ENCODE results near the gene IFT80. TPM values are rescaled to one million over a fixed set of nuclear protein-coding genes. Genes with fewer than 3 reads are reported as not detected.

Gene IFT80
- total RNA-seq, 4 donors from 2014 or later = 43.8 to 111 (median 51.0) TPM

GRCh38 chr3:160218136-160218535, 180.9 kb downstream of the IFT80 start:
- intact Hi-C loops (cut with DNase I) = no loop called here
- Histone ChIP-seq H3K9me3 (no peaks in the 10 kb centered on the region), H3K4me3 (replicated peaks in 1 of 3) (no peak overlapping the region), H3K4me1 (no peaks in the 10 kb centered on the region), H3K27me3 (no peaks in the 10 kb centered on the region), H3K27ac (no peak overlapping the region), H3K36me3 (no peaks in the 10 kb centered on the region)
- 51 to 59% methylated on average over 3 of the region's 3 CpGs for WGBS, 2 donors
- DNase-seq = no peak
- TF ChIP-seq CTCF (IDR thresholded peaks at IDR 0.05) (no peak), POLR2A (IDR thresholded peaks at IDR 0.05) (no peak)

- Histone ChIP-seq H3K9me3 (no peaks in the 10 kb centered on the region), H3K27ac (no peak overlapping the region), H3K27me3 (no peaks in the 10 kb centered on the region), H3K36me3 (no peaks in the 10 kb centered on the region), H3K4me3 (replicated peaks in 1 of 3) (no peak overlapping the region), H3K4me1 (no peaks in the 10 kb centered on the region)
- intact Hi-C loops (cut with DNase I) = no loop called here
- no peak for DNase-seq
- 59 to 63% methylated on average over 4 of the region's 4 CpGs for WGBS, 2 donors
- TF ChIP-seq POLR2A (IDR thresholded peaks at IDR 0.05) = no peak
- no peak for TF ChIP-seq CTCF (IDR thresholded peaks at IDR 0.05)
Observed at GRCh38 chr3:160217675-160218074, 181.3 kb downstream of the IFT80 start.

GRCh38 chr3:160213191-160213590, 185.8 kb downstream of the IFT80 start:
- H3K27ac ChIP-seq = no peak overlapping the region
- H3K36me3 ChIP-seq = no peaks in the 10 kb centered on the region
- 79 to 84% methylated on average over 1 of the region's 1 CpG for WGBS, 2 donors
- H3K9me3 ChIP-seq = no peaks in the 10 kb centered on the region
- no peak for TF ChIP-seq CTCF (IDR thresholded peaks at IDR 0.05)
- no peak for TF ChIP-seq POLR2A (IDR thresholded peaks at IDR 0.05)
- intact Hi-C loops (cut with DNase I) = no loop called here
- H3K27me3 ChIP-seq = no peaks in the 10 kb centered on the region
- H3K4me1 ChIP-seq = no peaks in the 10 kb centered on the region
- H3K4me3 ChIP-seq (replicated peaks in 1 of 3) = no peak overlapping the region
- no peak for DNase-seq

- no peaks in the 10 kb centered on the region for H3K36me3 ChIP-seq
- H3K27me3 ChIP-seq = no peaks in the 10 kb centered on the region
- no peak overlapping the region for H3K4me3 ChIP-seq (replicated peaks in 1 of 3)
- H3K9me3 ChIP-seq = no peaks in the 10 kb centered on the region
- WGBS, 2 donors = 79 to 83% methylated on average over 1 of the region's 1 CpG
- H3K27ac ChIP-seq = no peak overlapping the region
- intact Hi-C loops (cut with DNase I) = no loop called here
- H3K4me1 ChIP-seq = no peaks in the 10 kb centered on the region
- TF ChIP-seq POLR2A (IDR thresholded peaks at IDR 0.05) (no peak), CTCF (IDR thresholded peaks at IDR 0.05) (no peak)
- no peak for DNase-seq
Observed at GRCh38 chr3:160210799-160211221, 188.2 kb downstream of the IFT80 start.

- H3K27ac ChIP-seq = no peak overlapping the region
Observed at GRCh38 chr3:160210341-160210740, 188.7 kb downstream of the IFT80 start.

More at GRCh38 chr3:160210341-160210740, 188.7 kb downstream of the IFT80 start:
- 83 to 95% methylated on average over 1 of the region's 1 CpG for WGBS, 2 donors
- no peaks in the 10 kb centered on the region for H3K36me3 ChIP-seq
- H3K27me3 ChIP-seq = no peaks in the 10 kb centered on the region
- TF ChIP-seq CTCF (IDR thresholded peaks at IDR 0.05) = no peak
- no peak for TF ChIP-seq POLR2A (IDR thresholded peaks at IDR 0.05)
- H3K9me3 ChIP-seq = no peaks in the 10 kb centered on the region
- H3K4me1 ChIP-seq = no peaks in the 10 kb centered on the region
- H3K4me3 ChIP-seq (replicated peaks in 1 of 3) = no peak overlapping the region
- no peak for DNase-seq
- intact Hi-C loops (cut with DNase I) = no loop called here

MicroRNAs within 50 kb of the gene (microRNA counts, 767-probe panel; counts per million panel counts)
- microRNA hsa-miR-15b-5p = 3,987 to 7,246 counts per million in 2 donors

Small RNAs within 50 kb of the gene (microRNA-seq; reads per million reads assigned to microRNA genes)
- 1,147 reads per million, percentile 82 among the genes with 10 or more reads in this experiment for gene MIR15B
- 206 reads per million, percentile 61 among the genes with 10 or more reads in this experiment for gene MIR16-2

Small RNAs within 50 kb of the gene (small RNA-seq; reads per million reads assigned to genes)
- not detected for gene MIR15B
- not detected for gene MIR16-2

Other genes with a start within 250 kb of the IFT80 start
- gene C3orf80, start 173.8 kb downstream of the IFT80 start, total RNA-seq = under 1 TPM in 3 of 4 donors, not detected in 1; 0.27 to 0.29 (median 0.29) TPM
- 10 to 100 TPM; 25.5 to 53.5 (median 40.7) TPM for gene SMC4, start 425 bp upstream of the IFT80 start, total RNA-seq
- gene TRIM59, start 50.6 kb upstream of the IFT80 start, total RNA-seq = 1 to 10 TPM; 3.3 to 5.6 (median 3.8) TPM
- 10 to 100 TPM; 24.7 to 31.2 (median 30.4) TPM for gene KPNA4, start 166.3 kb upstream of the IFT80 start, total RNA-seq

All from thyroid gland (tissue), 4 donors.